ENCODE measurements around the gene SLC27A1. TPM values are rescaled to one million over a fixed set of nuclear protein-coding genes. Genes with fewer than 3 reads are reported as not detected.

Gene SLC27A1
- total RNA-seq, 2 donors from 2014 or later: 11.8 to 16.9 TPM

DNA sequence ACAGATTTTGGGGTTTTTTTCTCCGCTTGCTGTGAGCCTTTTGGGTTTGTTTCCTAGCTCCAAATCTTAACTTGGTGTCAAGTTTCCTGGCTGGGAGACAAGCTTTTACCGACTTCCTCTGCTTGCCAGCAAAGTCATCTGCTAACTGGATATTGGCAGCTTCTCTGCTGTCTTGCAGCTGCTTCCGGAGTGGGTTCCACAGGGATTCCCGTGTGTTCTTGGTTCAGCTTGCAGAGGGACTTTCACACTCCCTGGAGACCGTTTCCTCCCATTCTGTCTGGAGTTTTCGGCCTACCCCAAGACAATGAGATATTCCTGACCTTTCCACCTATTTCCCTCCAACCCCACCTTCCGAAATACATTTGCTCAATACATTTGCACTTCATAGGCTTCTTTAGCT, 82.9 kb downstream of the SLC27A1 start:
- Mint-ChIP-seq H3K27ac (peak overlapping the region; percentile 24), H3K4me3 (no peak overlapping the region), H3K36me3 (ENCODE audit: low read depth) (no peaks in the 10 kb centered on the region), H3K9me3 (peaks cover 2% of the 10 kb centered on the region), H3K4me1 (no peaks in the 10 kb centered on the region), H3K27me3 (ENCODE audit: insufficient read depth) (peaks cover 2% of the 10 kb centered on the region)
- Histone ChIP-seq H3K4me1 (ENCODE audit: control insufficient read depth, insufficient read depth, low read length) (peaks cover 4% of the 10 kb centered on the region), H3K27ac (ENCODE audit: low read depth, low read length) (no peak overlapping the region), H3K4me3 (ENCODE audit: low read length) (no peak overlapping the region), H3K36me3 (ENCODE audit: control insufficient read depth, insufficient read depth, low read length) (peaks cover 3% of the 10 kb centered on the region), H3K9ac (ENCODE audit: extremely low read depth, low read length, poor library complexity, severe bottlenecking) (no peak overlapping the region), H3K9me3 (ENCODE audit: control insufficient read depth, low read length) (no peaks in the 10 kb centered on the region), H3K27me3 (ENCODE audit: control insufficient read depth, insufficient read depth, low read length, poor library complexity, severe bottlenecking) (no peaks in the 10 kb centered on the region)
- no peak for DNase-seq
- TF ChIP-seq, protein P1, sequence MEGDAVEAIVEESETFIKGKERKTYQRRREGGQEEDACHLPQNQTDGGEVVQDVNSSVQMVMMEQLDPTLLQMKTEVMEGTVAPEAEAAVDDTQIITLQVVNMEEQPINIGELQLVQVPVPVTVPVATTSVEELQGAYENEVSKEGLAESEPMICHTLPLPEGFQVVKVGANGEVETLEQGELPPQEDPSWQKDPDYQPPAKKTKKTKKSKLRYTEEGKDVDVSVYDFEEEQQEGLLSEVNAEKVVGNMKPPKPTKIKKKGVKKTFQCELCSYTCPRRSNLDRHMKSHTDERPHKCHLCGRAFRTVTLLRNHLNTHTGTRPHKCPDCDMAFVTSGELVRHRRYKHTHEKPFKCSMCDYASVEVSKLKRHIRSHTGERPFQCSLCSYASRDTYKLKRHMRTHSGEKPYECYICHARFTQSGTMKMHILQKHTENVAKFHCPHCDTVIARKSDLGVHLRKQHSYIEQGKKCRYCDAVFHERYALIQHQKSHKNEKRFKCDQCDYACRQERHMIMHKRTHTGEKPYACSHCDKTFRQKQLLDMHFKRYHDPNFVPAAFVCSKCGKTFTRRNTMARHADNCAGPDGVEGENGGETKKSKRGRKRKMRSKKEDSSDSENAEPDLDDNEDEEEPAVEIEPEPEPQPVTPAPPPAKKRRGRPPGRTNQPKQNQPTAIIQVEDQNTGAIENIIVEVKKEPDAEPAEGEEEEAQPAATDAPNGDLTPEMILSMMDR (conservative IDR thresholded peaks at IDR 0.05): no peak
- 59 to 61% methylated on average over 5 to 7 of the region's 7 CpGs for WGBS, 2 experiments (ENCODE audit: insufficient coverage in 1 of 2, insufficient read length in 1 of 2)

DNA sequence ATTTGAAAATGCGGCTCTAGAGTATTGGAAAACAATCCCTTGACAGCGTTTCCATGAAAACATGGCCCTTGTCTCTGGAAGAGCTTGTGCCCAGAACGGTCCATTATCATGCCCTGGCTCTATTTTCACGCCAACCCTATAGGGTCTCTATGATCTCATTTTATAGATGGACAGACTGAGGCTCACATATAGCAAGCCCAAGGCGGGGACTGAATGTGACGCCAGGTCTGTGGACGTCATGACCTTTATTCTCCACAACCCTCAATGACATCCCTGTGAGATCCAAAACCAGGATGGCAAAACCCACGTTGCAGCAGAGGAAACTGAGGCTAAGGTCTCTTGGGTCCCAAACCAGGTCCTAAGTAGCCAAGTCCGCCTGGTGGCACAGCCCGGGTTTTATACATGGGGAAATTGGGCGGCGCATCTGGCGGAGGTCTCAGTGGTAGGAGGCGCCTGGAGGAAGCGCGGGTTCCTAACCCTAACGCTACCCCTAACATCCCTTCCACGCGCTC, 84.7 kb downstream of the SLC27A1 start:
- no peak for DNase-seq
- TF ChIP-seq, protein P1 (conservative IDR thresholded peaks at IDR 0.05): no peak
- 20 to 23% methylated on average over 12 to 19 of the region's 19 CpGs for WGBS, 2 experiments (ENCODE audit: insufficient coverage in 1 of 2, insufficient read length in 1 of 2)
- Histone ChIP-seq H3K27me3 (ENCODE audit: control insufficient read depth, insufficient read depth, low read length, poor library complexity, severe bottlenecking) (no peaks in the 10 kb centered on the region), H3K27ac (ENCODE audit: low read depth, low read length) (no peak overlapping the region), H3K9me3 (ENCODE audit: control insufficient read depth, low read length) (no peaks in the 10 kb centered on the region), H3K9ac (ENCODE audit: extremely low read depth, low read length, poor library complexity, severe bottlenecking) (peak overlapping the region; percentile 8), H3K4me3 (ENCODE audit: low read length) (peak overlapping the region; percentile 87), H3K36me3 (ENCODE audit: control insufficient read depth, insufficient read depth, low read length) (peaks cover 14% of the 10 kb centered on the region), H3K4me1 (ENCODE audit: control insufficient read depth, insufficient read depth, low read length) (peaks cover 4% of the 10 kb centered on the region)
- H3K4me3 Mint-ChIP-seq: peak overlapping the region; percentile 71
- no peaks in the 10 kb centered on the region for H3K27me3 Mint-ChIP-seq (ENCODE audit: insufficient read depth)
- H3K4me1 Mint-ChIP-seq: no peaks in the 10 kb centered on the region
- H3K36me3 Mint-ChIP-seq (ENCODE audit: low read depth): peaks cover 9% of the 10 kb centered on the region
- H3K9me3 Mint-ChIP-seq: no peaks in the 10 kb centered on the region
- H3K27ac Mint-ChIP-seq: peak overlapping the region; percentile 50

DNA sequence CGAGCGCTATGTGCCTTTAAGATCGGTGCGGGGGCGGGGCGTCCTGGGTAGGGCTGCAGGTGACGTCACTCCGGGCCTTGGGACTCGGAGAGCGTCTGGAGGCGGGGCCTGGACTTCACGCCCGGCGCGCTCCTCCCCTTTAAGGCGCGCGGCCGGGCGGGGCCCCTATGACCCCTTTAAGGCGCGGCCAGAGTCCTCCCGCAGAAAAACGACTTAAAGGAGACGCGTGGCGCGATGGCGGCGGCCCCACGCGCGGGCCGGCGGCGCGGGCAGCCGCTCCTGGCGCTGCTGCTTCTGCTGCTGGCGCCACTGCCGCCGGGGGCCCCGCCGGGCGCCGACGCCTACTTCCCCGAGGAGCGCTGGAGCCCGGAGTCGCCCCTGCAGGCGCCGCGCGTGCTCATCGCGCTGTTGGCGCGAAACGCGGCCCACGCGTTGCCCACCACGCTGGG, 85.2 kb downstream of the SLC27A1 start, which contains the start of gene COLGALT1:
Gene COLGALT1 (plus strand): TSS at position 170 of the 449 bp plus-strand sequence. CDS start 65 bp downstream, at position 235.
- Histone ChIP-seq H3K27me3 (ENCODE audit: control insufficient read depth, insufficient read depth, low read length, poor library complexity, severe bottlenecking) (no peaks in the 10 kb centered on the region), H3K36me3 (ENCODE audit: control insufficient read depth, insufficient read depth, low read length) (peaks cover 19% of the 10 kb centered on the region), H3K4me3 (ENCODE audit: low read length) (peak within 1 kb of the TSS; percentile 87), H3K9ac (ENCODE audit: extremely low read depth, low read length, poor library complexity, severe bottlenecking) (peak within 1 kb of the TSS; percentile 57), H3K27ac (ENCODE audit: low read depth, low read length) (no peak within 1 kb of the TSS), H3K4me1 (ENCODE audit: control insufficient read depth, insufficient read depth, low read length) (peaks cover 4% of the 10 kb centered on the region), H3K9me3 (ENCODE audit: control insufficient read depth, low read length) (no peaks in the 10 kb centered on the region)
- no peaks in the 10 kb centered on the region for H3K4me1 Mint-ChIP-seq
- TF ChIP-seq, protein P1 (conservative IDR thresholded peaks at IDR 0.05): no peak
- 0 to 2% methylated on average over 28 to 64 of the region's 64 CpGs for WGBS, 2 experiments (ENCODE audit: insufficient coverage in 1 of 2, insufficient read length in 1 of 2)
- no peaks in the 10 kb centered on the region for H3K9me3 Mint-ChIP-seq
- H3K27ac Mint-ChIP-seq: peak within 1 kb of the TSS; percentile 50
- peak; percentile 98 for DNase-seq
- no peaks in the 10 kb centered on the region for H3K27me3 Mint-ChIP-seq (ENCODE audit: insufficient read depth)
- H3K4me3 Mint-ChIP-seq: peak within 1 kb of the TSS; percentile 71
- peaks cover 14% of the 10 kb centered on the region for H3K36me3 Mint-ChIP-seq (ENCODE audit: low read depth)

Other genes with a start within 250 kb of the SLC27A1 start
- 10 to 100 TPM; 23.1 to 29.1 TPM for gene OCEL1, start 244.3 kb upstream of the SLC27A1 start, total RNA-seq
- 100 to 1,000 TPM; 103 to 107 TPM for gene NR2F6, start 224.6 kb upstream of the SLC27A1 start, total RNA-seq
- gene USHBP1, start 205.8 kb upstream of the SLC27A1 start, total RNA-seq: 1 to 10 TPM; 3.8 to 6.2 TPM
- 100 to 1,000 TPM; 136 to 151 TPM for gene BABAM1, start 203.1 kb upstream of the SLC27A1 start, total RNA-seq
- 1 to 10 TPM; 4.6 to 9.9 TPM for gene ANKLE1, start 188.6 kb upstream of the SLC27A1 start, total RNA-seq
- 10 to 100 TPM; 11.6 to 21.1 TPM for gene ABHD8, start 167.1 kb upstream of the SLC27A1 start, total RNA-seq
- 10 to 100 TPM; 58.1 to 62.2 TPM for gene MRPL34, start 164.7 kb upstream of the SLC27A1 start, total RNA-seq
- 10 to 100 TPM; 36.9 to 42.3 TPM for gene DDA1, start 161.0 kb upstream of the SLC27A1 start, total RNA-seq
- gene ANO8, start 135.7 kb upstream of the SLC27A1 start, total RNA-seq: 10 to 100 TPM; 27.5 to 29.5 TPM
- gene GTPBP3, start 133.0 kb upstream of the SLC27A1 start, total RNA-seq: 10 to 100 TPM; 48.7 to 55.7 TPM
- gene PLVAP, start 93.2 kb upstream of the SLC27A1 start, total RNA-seq: under 1 TPM in 1 of 2 donors, not detected in 1; 0.44 TPM
- 1 to 10 TPM; 2.0 to 3.4 TPM for gene CCDC194, start 76.3 kb upstream of the SLC27A1 start, total RNA-seq
- gene BST2, start 64.9 kb upstream of the SLC27A1 start, total RNA-seq: 100 to 1,000 TPM in 1 of 2 donors, 10 to 100 TPM in 1; 50.8 to 147 TPM
- 10 to 100 TPM; 63.1 to 64.8 TPM for gene MVB12A, start 50.5 kb upstream of the SLC27A1 start, total RNA-seq
- 1 to 10 TPM; 3.5 to 4.8 TPM for gene TMEM221, start 21.9 kb upstream of the SLC27A1 start, total RNA-seq
- gene NXNL1, start 9.6 kb upstream of the SLC27A1 start, total RNA-seq: not detected
- gene PGLS, start 41.1 kb downstream of the SLC27A1 start, total RNA-seq: 100 to 1,000 TPM; 121 to 132 TPM
- 10 to 100 TPM; 61.2 to 68.3 TPM for gene COLGALT1, start 85.1 kb downstream of the SLC27A1 start, total RNA-seq
- 10 to 100 TPM in 1 of 2 donors, 1 to 10 TPM in 1; 5.6 to 10.7 TPM for gene UNC13A, start 217.8 kb downstream of the SLC27A1 start, total RNA-seq
- 10 to 100 TPM; 90.2 to 96.7 TPM for gene MAP1S, start 249.0 kb downstream of the SLC27A1 start, total RNA-seq